IMR-90 (cell line): ENCODE results near the gene CDS2. TPM values are rescaled to one million over a fixed set of nuclear protein-coding genes. Genes with fewer than 3 reads are reported as not detected.

Source experiments
- ATAC-seq: fragments of 200-7000 bp; cut with Tn5 transposase; 2 replicates; pipeline ENCODE4 v1.9.1; 2020; ENCODE audit warnings: low read depth, mild to moderate bottlenecking, moderate library complexity
- BruUV-seq: library from RNA; stranded (reverse); fragments of 400-500 nt; replicated peaks from 2 replicates; lab custom pipeline; 2021; lab: Mats Ljungman, UMichigan
- CTCF ChIA-PET: fragments of 300-600 bp; formaldehyde crosslinking; extraction: SDS; loops from one replicate; lab custom pipeline; 2021; ENCODE audit warnings: antibody characterized with exemption; lab: Yijun Ruan, JAX
- POLR2A ChIA-PET: fragments of 300-600 bp; sonication (Branson Sonifier 250); formaldehyde crosslinking; loops from one replicate; lab custom pipeline; 2022; ENCODE audit warnings: antibody characterized with exemption; ENCODE audit not compliant: unreplicated experiment; lab: Charles Lee
- DNase-seq: peaks from one replicate; pipeline ENCODE4 v3.0.0; 2013
- H2AFZ ChIP-seq: replicated peaks from 2 replicates; pipeline ENCODE3; 2013; ENCODE audit warnings: low read length, mild to moderate bottlenecking; ENCODE audit not compliant: poor library complexity
- H2AK5ac ChIP-seq: 2 replicates; pipeline ENCODE4 v1.6.1; 2013; ENCODE audit warnings: low read depth, low read length, inconsistent platforms
- H2AK9ac ChIP-seq: replicated peaks from 2 replicates; pipeline ENCODE3; 2013; ENCODE audit warnings: mild to moderate bottlenecking, low read depth, low read length, moderate library complexity; ENCODE audit not compliant: poor library complexity
- H2BK120ac ChIP-seq: 2 replicates; pipeline ENCODE4 v1.6.1; 2013; ENCODE audit warnings: low read depth, low read length, inconsistent platforms
- H2BK15ac ChIP-seq: 3 replicates; pipeline ENCODE4 v1.6.1; 2013; ENCODE audit warnings: low read depth, low read length, inconsistent platforms
- H2BK20ac ChIP-seq: 2 replicates; pipeline ENCODE4 v1.6.1; 2013; ENCODE audit warnings: low read depth, mild to moderate bottlenecking, inconsistent platforms, low read length, moderate library complexity
- H2BK5ac ChIP-seq: 2 replicates; pipeline ENCODE4 v1.6.1; 2013; ENCODE audit warnings: mild to moderate bottlenecking, low read depth, low read length, inconsistent platforms; ENCODE audit not compliant: poor library complexity, severe bottlenecking
- H3K14ac ChIP-seq: replicated peaks from 2 replicates; pipeline ENCODE4 v1.6.1; 2013; ENCODE audit warnings: low read depth, low read length, inconsistent platforms
- H3K18ac ChIP-seq: 2 replicates; pipeline ENCODE4 v1.6.1; 2013; ENCODE audit warnings: low read depth, low read length, control low read depth
- H3K23ac ChIP-seq: 2 replicates; pipeline ENCODE4 v1.6.1; 2013; ENCODE audit warnings: low read depth, low read length, inconsistent platforms
- H3K27ac ChIP-seq: 2 replicates; pipeline ENCODE4 v1.5.1; 2013; ENCODE audit warnings: mild to moderate bottlenecking, control low read depth, low read length; ENCODE audit not compliant: insufficient read depth
- H3K27me3 ChIP-seq: 2 replicates; pipeline ENCODE4 v1.6.1; 2013; ENCODE audit warnings: low read length; ENCODE audit not compliant: control insufficient read depth, insufficient read depth
- H3K36me3 ChIP-seq: 2 replicates; pipeline ENCODE4 v1.6.1; 2013; ENCODE audit warnings: low read length, mixed read lengths; ENCODE audit not compliant: control insufficient read depth, insufficient read depth
- H3K4ac ChIP-seq: 2 replicates; pipeline ENCODE4 v1.6.1; 2013; ENCODE audit warnings: low read depth, low read length, inconsistent platforms
- H3K4me1 ChIP-seq: 2 replicates; pipeline ENCODE4 v1.6.1; 2013; ENCODE audit warnings: low read length, mixed read lengths; ENCODE audit not compliant: control insufficient read depth, insufficient read depth
- H3K4me2 ChIP-seq: 2 replicates; pipeline ENCODE4 v1.6.1; 2013; ENCODE audit warnings: low read depth, mild to moderate bottlenecking, control low read depth, low read length, moderate library complexity
- H3K4me3 ChIP-seq: 2 replicates; pipeline ENCODE4 v1.5.1; 2013; ENCODE audit warnings: low read depth, mild to moderate bottlenecking, control low read depth, low read length, moderate library complexity; ENCODE audit not compliant: insufficient read depth
- H3K56ac ChIP-seq: 2 replicates; pipeline ENCODE4 v1.6.1; 2013; ENCODE audit warnings: low read length, inconsistent platforms; ENCODE audit not compliant: insufficient read depth; ENCODE audit errors: extremely low read depth
- H3K79me1 ChIP-seq, 2 experiments: 2 replicates each; pipeline ENCODE4 v1.6.1; 2013; ENCODE audit warnings: low read length in 2 of 2, inconsistent platforms in 1 of 2, low read depth in 1 of 2
- H3K9ac ChIP-seq: 2 replicates; pipeline ENCODE4 v1.6.1; 2013; ENCODE audit warnings: low read depth, low read length, control low read depth
- H3K9me1 ChIP-seq: 2 replicates; pipeline ENCODE4 v1.6.1; 2013; ENCODE audit warnings: low read length, inconsistent platforms; ENCODE audit not compliant: insufficient read depth
- H3K9me3 ChIP-seq: 2 replicates; pipeline ENCODE4 v1.6.1; 2013; ENCODE audit warnings: low read length; ENCODE audit not compliant: control insufficient read depth, insufficient read depth
- H4K20me1 ChIP-seq: 2 replicates; pipeline ENCODE4 v1.6.1; 2013; ENCODE audit warnings: low read length, inconsistent platforms; ENCODE audit not compliant: insufficient read depth
- H4K5ac ChIP-seq: 2 replicates; pipeline ENCODE4 v1.6.1; 2013; ENCODE audit warnings: mild to moderate bottlenecking, low read depth, low read length, control low read depth
- H4K8ac ChIP-seq, 2 experiments: 2 replicates each; pipeline ENCODE4 v1.6.1; 2013; ENCODE audit warnings: low read depth in 2 of 2, low read length in 2 of 2, control low read depth in 1 of 2, inconsistent platforms in 1 of 2
- H4K91ac ChIP-seq: 2 replicates; pipeline ENCODE4 v1.6.1; 2013; ENCODE audit warnings: low read depth, low read length, inconsistent platforms; ENCODE audit not compliant: insufficient read depth
- CHD1 ChIP-seq: IDR thresholded peaks from 2 replicates; pipeline ENCODE4 v1.6.1; 2012; ENCODE audit warnings: low read depth, low read length, improper control_type of control experiment
- FOS ChIP-seq: fragments of 150-350 bp; IDR thresholded peaks from 2 replicates; pipeline ENCODE4 v1.6.1; 2016; ENCODE audit warnings: low read depth, low read length
- MXI1 ChIP-seq: IDR thresholded peaks from 2 replicates; pipeline ENCODE4 v1.6.1; 2012; ENCODE audit warnings: low read depth, mild to moderate bottlenecking, low read length, moderate library complexity, borderline replicate concordance
- POLR2A ChIP-seq: IDR thresholded peaks from 2 replicates; pipeline ENCODE4 v1.6.1; 2012; ENCODE audit warnings: mild to moderate bottlenecking, low read depth, low read length
- RAD21 ChIP-seq: IDR thresholded peaks from 2 replicates; pipeline ENCODE4 v1.6.1; 2012; ENCODE audit warnings: low read length, improper control_type of control experiment
- WGBS, 2 experiments: methylation state at CpG; one replicate each; pipeline versions ENCODE4 v1.1.5 to v1.1.7; 2013; ENCODE audit warnings: missing lambda C conversion rate in 2 of 2; ENCODE audit not compliant: insufficient read length in 1 of 2; ENCODE audit errors: extremely low coverage in 2 of 2; 5-methylcytosine and 5-hydroxymethylcytosine counted together
- dilution Hi-C: fragments of 300-500 bp; cut with HindIII; formaldehyde crosslinking; loops from one replicate; pipeline ENCODE4 v1.14.3; 2018; ENCODE audit warnings: low sequenced_read_pairs; ENCODE audit not compliant: unreplicated experiment
- in situ Hi-C: fragments of 300-500 bp; cut with MboI; formaldehyde crosslinking; loops from 3 replicates; pipeline ENCODE4 v1.14.3; 2019; ENCODE audit warnings: low sequenced_read_pairs, inconsistent platforms, mixed read lengths
- intact Hi-C: fragments of 100-400 bp; cut with micrococcal nuclease; formaldehyde crosslinking; loops from 2 replicates; pipeline ENCODE4 v1.10.0; 2022
- polyA plus RNA-seq, 3 experiments: library from polyadenylated mRNA; depleted of rRNA; stranded (reverse); fragments of >200 nt; gene quantifications; 2 replicates each; pipeline ENCODE4 v1.2.3, GENCODE V29; 2012; ENCODE audit warnings: low replicate concordance in 1 of 3
- total RNA-seq: library from RNA; depleted of rRNA; stranded (reverse); fragments of >200 nt; gene quantifications from 2 replicates; pipeline ENCODE4 v1.2.3, GENCODE V29; 2012

CDS2 gene
- total and polyA plus RNA-seq, 2 of the 4 experiments (the other 2 are of a cell fraction), result 17.0 to 47.1 TPM

DNA sequence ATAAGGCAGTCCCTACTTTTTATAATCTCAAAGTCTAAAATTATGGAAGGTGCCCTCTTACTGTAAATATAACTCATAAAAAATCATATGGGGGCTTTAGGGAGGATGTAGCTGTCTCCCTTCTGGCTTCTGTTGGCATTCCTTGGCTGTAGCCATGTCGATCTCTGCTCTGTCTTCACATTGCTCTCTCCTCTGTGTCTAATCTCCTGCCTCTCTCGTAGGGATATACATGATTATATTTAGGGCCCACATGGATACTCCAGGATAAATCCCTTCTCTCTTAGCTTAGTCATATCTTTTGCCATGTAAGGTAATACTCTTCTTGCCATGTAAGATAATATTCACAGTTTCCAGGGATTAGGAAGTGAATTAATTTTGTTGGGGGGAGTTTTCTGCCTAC is 28.6 kb downstream of the CDS2 start:
- peak; percentile 19; the same call in 1 of the 2 replicates for ATAC-seq
- Histone ChIP-seq H2BK120ac (peak overlapping the region; percentile 66), H3K23ac (peak overlapping the region; percentile 33; the same call in 1 of the 2 replicates), H3K18ac (peak overlapping the region; percentile 42; the same call in 1 of the 2 replicates), H3K9me1 (peaks cover 34% of the 10 kb centered on the region), H2BK15ac (peak overlapping the region; percentile 74; the same call in 1 of the 3 replicates), H4K91ac (peak overlapping the region; percentile 55; the same call in 1 of the 2 replicates), H3K4ac (peak overlapping the region; percentile 89), H3K9me3 (0 out of 2 replicates have a peak, but pooled peaks cover 2% of the 10 kb centered on the region), H3K79me1 (peaks cover 52 to 88% of the 10 kb centered on the region in 2 experiments), H2AK9ac (no peak overlapping the region), H3K27me3 (no peaks in the 10 kb centered on the region), H3K27ac (no peak overlapping the region), H3K4me3 (no peak overlapping the region), H3K36me3 (no peaks in the 10 kb centered on the region), H4K8ac (peak overlapping the region in 1 of 2 experiments; percentile 45; a peak in 1 of 4 replicates), H3K9ac (no peak overlapping the region), H4K5ac (no peak overlapping the region), H2BK20ac (peak overlapping the region; percentile 79; the same call in 1 of the 2 replicates), H3K4me1 (peaks cover 30% of the 10 kb centered on the region), H3K14ac (peak overlapping the region; percentile 67; the same call in 1 of the 2 replicates), H2BK5ac (peak overlapping the region; percentile 25), H4K20me1 (peaks cover 18% of the 10 kb centered on the region), H3K56ac (no peak overlapping the region), H2AFZ (no peak overlapping the region), H2AK5ac (peak overlapping the region; percentile 59; the same call in 1 of the 2 replicates), H3K4me2 (no peak overlapping the region)
- no CpG with 5 or more reads among the region's 2 CpGs for WGBS, 2 experiments
- peak; percentile 22 for DNase-seq
- no peak for TF ChIP-seq POLR2A
- TF ChIP-seq CHD1, result no peak
- no peak for TF ChIP-seq RAD21
- TF ChIP-seq FOS, result no peak
- no peak for TF ChIP-seq MXI1
- in situ Hi-C loops, result no loop called here
- intact Hi-C loops, result no loop called here
- no TSS peak for BruUV-seq
- POLR2A ChIA-PET, result interaction anchor here (0.6 kb wide), 2 partner anchors 22 to 700 kb away, joined by 3 to 4 read pairs; no protein-coding TSS in a partner anchor
- dilution Hi-C loops, result no loop called here
- CTCF ChIA-PET, result no interaction called here
